HUES64 (cell line): Measurements from ENCODE around the gene CASS4.

ENCODE experiments used
- H3K27ac ChIP-seq: 2 replicates; pipeline ENCODE4 v1.7.0; 2013; ENCODE audit warnings: low read depth, low read length, inconsistent platforms
- H3K27me3 ChIP-seq: 2 replicates; pipeline ENCODE4 v1.6.1; 2013; ENCODE audit warnings: mild to moderate bottlenecking, low read length; ENCODE audit not compliant: insufficient read depth
- H3K36me3 ChIP-seq: 2 replicates; pipeline ENCODE4 v1.6.1; 2013; ENCODE audit warnings: mild to moderate bottlenecking, low read length; ENCODE audit not compliant: insufficient read depth
- H3K4me1 ChIP-seq: 2 replicates; pipeline ENCODE4 v1.6.1; 2013; ENCODE audit warnings: mild to moderate bottlenecking, low read length, moderate library complexity; ENCODE audit not compliant: insufficient read depth
- H3K4me3 ChIP-seq: 2 replicates; pipeline ENCODE4 v1.5.1; 2013; ENCODE audit warnings: mild to moderate bottlenecking, low read length, moderate library complexity
- H3K9ac ChIP-seq: 2 replicates; pipeline ENCODE4 v1.6.1; 2013; ENCODE audit warnings: mild to moderate bottlenecking, low read depth, low read length
- H3K9me3 ChIP-seq: 2 replicates; pipeline ENCODE4 v1.6.1; 2013; ENCODE audit warnings: low read depth, low read length; ENCODE audit not compliant: insufficient read depth
- WGBS: fragments of 150-250, 120-280 bp; methylation state at CpG from one replicate; pipeline ENCODE4 v1.1.7; 2013; ENCODE audit warnings: missing lambda C conversion rate; 5-methylcytosine and 5-hydroxymethylcytosine counted together

CASS4 gene

DNA sequence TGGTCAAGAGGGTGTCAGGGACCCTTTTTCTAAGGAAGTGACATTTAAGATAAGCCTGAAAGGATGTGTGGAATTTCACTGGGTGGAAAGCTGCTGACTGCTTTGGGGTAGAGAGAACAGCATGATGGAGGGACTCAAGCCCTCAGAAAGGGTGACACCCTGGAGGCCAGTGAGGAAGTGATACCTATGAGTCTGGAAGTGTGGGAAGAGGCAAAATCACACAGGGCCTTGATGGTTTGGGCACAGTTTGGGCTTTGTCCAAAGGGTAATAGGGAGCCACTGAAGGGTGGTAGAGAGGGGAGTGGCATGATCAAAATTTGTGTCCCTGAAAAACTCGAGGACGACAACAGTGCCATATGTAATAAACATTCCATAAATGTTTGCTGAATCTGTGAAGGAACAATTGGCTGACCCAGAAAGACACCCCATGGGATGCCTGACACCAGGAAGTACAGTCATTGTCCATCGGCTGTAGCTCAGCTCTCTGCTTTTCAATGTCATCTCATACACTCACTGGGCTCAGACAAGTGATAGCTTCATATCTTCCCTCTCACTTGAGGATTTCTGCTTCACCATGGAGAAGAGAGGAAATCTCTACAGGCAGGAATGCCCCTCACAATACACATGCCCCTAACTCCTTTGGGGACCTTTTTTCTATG lies 21.3 kb downstream of the CASS4 start:
- H3K27ac ChIP-seq = no peak overlapping the region
- H3K4me3 ChIP-seq = no peak overlapping the region
- no peak overlapping the region for H3K9ac ChIP-seq
- no peaks in the 10 kb centered on the region; the same call in 1 of the 2 replicates for H3K4me1 ChIP-seq
- 77% methylated on average over 3 of the region's 3 CpGs for WGBS
- H3K36me3 ChIP-seq = no peaks in the 10 kb centered on the region
- H3K9me3 ChIP-seq = no peaks in the 10 kb centered on the region
- 0 out of 2 replicates have a peak, but pooled peaks cover 3% of the 10 kb centered on the region for H3K27me3 ChIP-seq

DNA sequence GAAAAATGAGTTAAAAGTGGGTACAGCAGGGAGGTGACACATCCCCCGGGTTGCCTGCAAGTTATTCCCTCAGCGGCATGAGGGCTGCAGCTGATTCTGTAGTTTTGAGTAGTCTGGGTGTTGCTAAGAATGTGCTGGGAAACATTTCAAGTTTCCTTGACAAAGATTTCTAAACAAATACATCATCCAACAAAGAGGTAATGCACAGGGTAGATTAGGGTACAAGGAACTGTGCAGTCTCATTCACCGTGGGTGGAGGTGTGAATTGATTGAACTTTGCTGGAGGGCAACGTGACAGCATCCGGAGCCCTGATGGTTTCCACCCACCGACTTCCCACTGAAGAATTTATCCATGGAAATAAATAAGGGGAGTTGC lies 21.8 kb downstream of the CASS4 start:
- Histone ChIP-seq H3K27me3 (0 out of 2 replicates have a peak, but pooled peaks cover 3% of the 10 kb centered on the region), H3K9me3 (no peaks in the 10 kb centered on the region), H3K4me1 (no peaks in the 10 kb centered on the region; the same call in 1 of the 2 replicates), H3K36me3 (no peaks in the 10 kb centered on the region), H3K9ac (no peak overlapping the region), H3K4me3 (no peak overlapping the region), H3K27ac (no peak overlapping the region)
- 95% methylated on average over 6 of the region's 6 CpGs for WGBS

DNA sequence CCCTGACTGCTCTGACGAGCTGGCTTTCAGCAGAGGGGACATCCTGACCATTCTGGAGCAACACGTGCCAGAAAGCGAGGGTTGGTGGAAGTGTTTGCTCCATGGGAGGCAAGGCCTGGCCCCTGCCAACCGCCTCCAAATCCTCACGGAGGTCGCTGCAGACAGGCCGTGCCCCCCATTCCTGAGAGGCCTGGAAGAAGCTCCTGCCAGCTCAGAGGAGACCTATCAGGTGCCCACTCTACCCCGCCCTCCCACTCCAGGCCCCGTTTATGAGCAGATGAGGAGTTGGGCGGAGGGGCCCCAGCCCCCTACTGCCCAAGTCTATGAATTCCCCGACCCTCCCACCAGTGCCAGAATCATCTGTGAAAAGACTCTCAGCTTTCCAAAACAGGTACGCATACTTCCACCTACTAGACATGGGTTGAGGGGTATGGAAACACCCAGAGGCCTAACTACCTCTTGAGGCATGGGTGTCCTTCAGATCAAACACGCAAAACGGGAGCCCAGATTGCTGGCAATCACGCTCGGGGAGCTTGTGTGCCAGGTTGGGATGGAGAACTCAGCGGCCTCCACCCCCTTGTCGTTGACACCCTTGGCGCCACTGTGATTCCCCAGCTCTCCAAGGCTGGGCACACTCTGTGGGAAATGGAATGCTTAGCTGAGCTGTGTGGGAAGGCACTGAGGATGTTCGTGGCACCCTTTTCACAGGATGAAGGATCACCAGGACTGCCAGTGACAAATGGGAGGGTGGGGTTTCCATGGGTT lies 25.3 kb downstream of the CASS4 start:
- H3K4me1 ChIP-seq = no peaks in the 10 kb centered on the region
- H3K27me3 ChIP-seq = 0 out of 2 replicates have a peak, but pooled peaks cover 3% of the 10 kb centered on the region
- no peaks in the 10 kb centered on the region for H3K36me3 ChIP-seq
- WGBS = 91% methylated on average over 20 of the region's 20 CpGs
- H3K9me3 ChIP-seq = no peaks in the 10 kb centered on the region
- H3K4me3 ChIP-seq = no peak overlapping the region
- no peak overlapping the region for H3K27ac ChIP-seq
- H3K9ac ChIP-seq = no peak overlapping the region

DNA sequence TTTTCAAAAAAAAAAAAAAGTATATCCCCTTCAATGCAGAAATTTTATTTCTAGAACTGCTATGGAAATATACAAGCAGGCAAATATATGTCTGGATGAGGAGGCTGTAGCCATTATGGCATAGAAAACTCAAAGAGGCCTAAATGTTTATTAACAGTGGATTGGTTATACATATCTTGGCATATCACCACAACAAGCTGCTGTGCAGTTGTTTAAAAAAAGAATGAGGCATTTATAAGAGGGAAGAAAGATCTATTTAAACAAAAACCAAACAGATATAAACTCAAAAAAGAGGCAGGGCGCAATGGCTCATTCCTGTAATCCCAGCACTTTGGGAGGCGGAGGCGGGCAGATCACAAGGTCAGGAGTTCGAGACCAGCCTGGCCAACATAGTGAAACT lies 26.2 kb downstream of the CASS4 start:
- Histone ChIP-seq H3K4me3 (no peak overlapping the region), H3K27me3 (no peaks in the 10 kb centered on the region), H3K9me3 (no peaks in the 10 kb centered on the region), H3K9ac (no peak overlapping the region), H3K4me1 (no peaks in the 10 kb centered on the region), H3K27ac (no peak overlapping the region), H3K36me3 (no peaks in the 10 kb centered on the region)
- WGBS = 98% methylated on average over 4 of the region's 4 CpGs

DNA sequence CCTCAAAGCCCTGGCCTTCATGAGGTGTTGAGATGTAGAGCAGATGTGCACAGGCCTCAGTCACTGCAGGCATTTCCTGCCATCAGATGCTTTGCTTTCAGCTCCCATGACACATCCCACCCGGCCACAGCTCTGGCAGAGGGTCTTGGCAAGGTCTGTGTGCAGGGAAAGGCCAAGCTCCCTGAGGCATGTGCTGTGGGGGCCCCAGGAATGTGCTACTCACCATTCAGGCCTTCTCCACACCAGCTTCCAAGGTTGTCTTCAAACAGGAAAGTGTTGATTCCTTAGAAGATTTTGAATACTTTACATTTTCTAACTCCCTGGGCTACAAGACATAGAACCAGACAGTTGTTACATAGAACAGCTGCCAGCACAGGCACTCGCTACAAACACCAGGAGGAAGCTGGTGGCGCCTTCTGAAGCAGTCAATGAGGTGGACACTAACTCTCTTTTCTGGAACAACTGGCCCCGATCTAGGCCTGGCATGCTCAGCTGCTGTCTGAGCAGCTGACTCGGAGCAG lies 27.8 kb downstream of the CASS4 start:
- Histone ChIP-seq H3K9ac (no peak overlapping the region), H3K36me3 (no peaks in the 10 kb centered on the region), H3K9me3 (no peaks in the 10 kb centered on the region), H3K27ac (no peak overlapping the region), H3K4me1 (no peaks in the 10 kb centered on the region), H3K27me3 (no peaks in the 10 kb centered on the region), H3K4me3 (no peak overlapping the region)
- WGBS = 84% methylated on average over 5 of the region's 5 CpGs

DNA sequence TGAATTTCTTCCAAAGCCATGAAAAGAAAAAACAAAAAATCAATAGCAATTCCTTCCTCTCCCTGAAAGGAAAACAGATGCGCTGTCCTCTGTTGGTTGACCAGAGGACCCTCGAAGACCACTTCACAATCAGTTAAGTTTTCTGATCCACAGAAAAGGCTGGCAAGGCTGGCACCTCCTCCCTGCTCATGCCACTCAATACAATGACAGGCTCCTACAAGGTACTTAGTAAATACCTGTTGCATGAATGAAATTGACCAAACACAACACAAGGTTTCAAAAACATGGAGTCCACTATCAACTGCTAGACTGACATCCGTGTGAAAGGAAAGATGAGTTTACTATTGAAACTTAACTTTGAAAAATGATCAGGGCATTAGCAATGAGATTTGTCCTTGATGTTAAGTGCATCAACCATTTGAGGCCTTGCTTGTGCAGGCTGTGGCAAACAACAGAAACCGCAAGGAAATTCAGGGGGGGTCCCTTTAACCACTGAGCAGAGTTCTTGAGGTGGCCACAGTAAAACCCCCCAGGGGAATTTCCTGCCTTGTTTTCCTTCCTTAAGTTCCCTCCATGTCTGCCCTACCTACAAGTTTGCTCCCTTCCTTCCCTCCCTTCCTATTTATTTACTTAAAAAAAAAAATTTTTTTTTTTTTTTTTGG lies 28.4 kb downstream of the CASS4 start:
- Histone ChIP-seq H3K9me3 (no peaks in the 10 kb centered on the region), H3K27ac (no peak overlapping the region), H3K4me1 (no peaks in the 10 kb centered on the region), H3K9ac (no peak overlapping the region), H3K4me3 (no peak overlapping the region), H3K36me3 (no peaks in the 10 kb centered on the region), H3K27me3 (no peaks in the 10 kb centered on the region)
- WGBS = 95% methylated on average over 4 of the region's 4 CpGs

DNA sequence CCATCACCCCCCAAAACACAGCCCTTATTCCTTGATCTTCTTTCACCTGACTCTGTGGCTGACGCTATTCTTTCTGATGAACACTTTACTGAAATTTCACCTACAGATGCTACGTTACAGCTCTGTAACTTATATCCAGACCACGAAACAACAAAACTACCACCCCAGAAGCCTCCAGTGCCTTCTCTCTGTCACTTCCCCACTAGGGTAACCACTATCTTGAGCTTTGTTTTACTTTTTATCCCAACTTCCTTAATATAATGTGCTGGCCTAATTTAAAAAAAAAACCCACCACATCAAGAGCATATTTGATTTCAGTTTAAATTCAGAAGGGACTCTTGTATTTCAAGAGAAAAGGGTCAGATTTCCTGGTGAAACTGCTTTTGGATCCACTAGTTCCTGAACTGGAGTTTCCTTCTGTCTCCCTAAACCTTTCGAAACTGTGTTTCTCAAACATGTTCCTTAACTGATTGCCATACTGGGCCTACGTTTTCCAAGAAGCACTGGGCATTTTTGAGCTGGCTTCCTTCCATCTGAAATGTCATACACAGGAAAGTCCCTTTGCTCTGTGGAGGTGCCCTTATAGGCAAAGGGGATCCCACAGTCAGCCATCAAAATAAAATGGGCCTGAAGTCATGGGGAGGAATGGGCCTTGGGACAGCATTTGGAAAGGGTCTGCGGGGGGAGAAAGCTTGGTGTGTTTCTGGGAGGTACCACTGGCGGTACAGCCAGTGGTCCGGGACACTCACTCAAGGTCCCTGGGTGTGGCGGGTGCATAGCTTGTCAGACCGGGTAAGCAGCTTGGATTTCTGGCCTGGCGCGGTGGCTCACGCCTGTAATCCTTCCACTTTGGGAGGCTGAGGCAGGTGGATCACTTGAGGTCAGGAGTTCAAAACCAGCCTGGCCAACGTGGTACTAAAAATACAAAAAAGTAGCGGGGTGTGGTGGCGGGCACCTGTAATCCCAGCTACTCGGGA lies 30.6 kb downstream of the CASS4 start:
- H3K27me3 ChIP-seq = no peaks in the 10 kb centered on the region
- no peak overlapping the region for H3K4me3 ChIP-seq
- 94% methylated on average over 17 of the region's 17 CpGs for WGBS
- H3K36me3 ChIP-seq = no peaks in the 10 kb centered on the region
- H3K9ac ChIP-seq = no peak overlapping the region
- H3K4me1 ChIP-seq = 0 out of 2 replicates have a peak, but pooled peaks cover 3% of the 10 kb centered on the region
- H3K9me3 ChIP-seq = no peaks in the 10 kb centered on the region
- H3K27ac ChIP-seq = no peak overlapping the region

DNA sequence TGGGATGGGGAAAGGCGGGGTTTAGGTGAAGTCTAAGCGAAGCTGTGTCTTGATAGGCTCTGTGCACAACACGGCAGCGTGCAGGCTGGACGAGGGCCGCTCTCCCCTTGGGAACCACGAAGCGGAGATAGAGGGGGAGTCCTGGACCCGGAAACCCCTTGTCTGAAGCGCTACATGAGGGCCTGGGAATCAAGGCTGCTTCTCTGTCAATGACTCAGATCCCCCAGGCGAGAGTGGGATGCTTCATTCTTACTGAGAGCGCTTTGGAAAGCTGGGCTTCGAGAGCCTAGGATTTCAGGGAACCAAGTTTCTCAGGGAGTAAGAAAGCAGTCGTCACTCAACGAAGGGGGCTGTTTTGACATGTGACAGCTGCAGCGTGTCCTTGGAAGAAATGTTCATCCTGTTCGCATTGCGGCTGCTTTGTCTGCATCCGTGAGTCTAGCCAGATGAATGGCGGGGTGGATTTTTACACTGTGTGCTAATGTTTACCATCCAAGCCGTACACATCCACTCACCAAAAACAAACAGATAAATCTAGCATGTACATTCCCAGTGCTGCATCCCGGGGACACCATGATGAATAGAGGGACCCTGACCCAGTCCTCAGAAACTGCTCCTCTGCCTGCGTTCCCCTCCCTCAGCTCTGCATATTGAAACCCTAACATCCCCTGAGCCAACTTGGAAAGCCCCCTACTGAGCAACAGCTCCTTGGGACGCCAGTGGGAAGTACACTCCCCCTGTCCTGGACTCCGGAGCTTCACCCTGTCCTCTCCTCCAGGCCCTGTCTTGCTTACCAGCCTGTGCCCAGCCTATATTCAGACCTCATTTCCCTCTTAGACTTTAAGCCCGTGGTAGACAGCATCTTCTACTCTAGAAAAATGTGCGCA lies 31.8 kb downstream of the CASS4 start:
- no peaks in the 10 kb centered on the region for H3K9me3 ChIP-seq
- no peaks in the 10 kb centered on the region for H3K36me3 ChIP-seq
- no peak overlapping the region for H3K4me3 ChIP-seq
- 0 out of 2 replicates have a peak, but pooled peaks cover 3% of the 10 kb centered on the region for H3K4me1 ChIP-seq
- H3K27ac ChIP-seq = no peak overlapping the region
- no peak overlapping the region for H3K9ac ChIP-seq
- 83% methylated on average over 27 of the region's 27 CpGs for WGBS
- no peaks in the 10 kb centered on the region for H3K27me3 ChIP-seq

DNA sequence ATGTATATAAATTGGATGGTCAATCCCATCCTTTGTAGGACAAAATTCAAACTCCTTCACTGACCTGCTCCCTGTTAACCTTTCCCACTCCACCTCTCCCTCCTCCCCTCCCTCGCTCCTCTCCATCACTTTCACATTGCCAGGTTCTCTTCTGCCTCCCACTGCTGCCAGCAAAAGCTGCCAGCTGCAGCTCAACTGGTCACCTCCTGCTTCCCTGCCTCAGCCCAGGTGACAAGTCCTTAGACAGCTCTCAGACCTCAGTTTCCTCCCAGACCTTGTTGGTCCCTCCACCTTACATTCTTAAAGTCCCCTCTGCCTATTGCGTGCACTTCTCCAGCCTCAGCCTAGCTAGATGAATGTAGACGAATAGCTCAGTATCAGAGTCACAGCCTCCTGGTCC lies 33.1 kb downstream of the CASS4 start:
- H3K9me3 ChIP-seq = no peaks in the 10 kb centered on the region
- H3K4me1 ChIP-seq = 0 out of 2 replicates have a peak, but pooled peaks cover 3% of the 10 kb centered on the region
- WGBS = 93% methylated on average over 3 of the region's 3 CpGs
- H3K36me3 ChIP-seq = no peaks in the 10 kb centered on the region
- no peak overlapping the region for H3K4me3 ChIP-seq
- H3K9ac ChIP-seq = no peak overlapping the region
- H3K27ac ChIP-seq = no peak overlapping the region
- H3K27me3 ChIP-seq = no peaks in the 10 kb centered on the region

DNA sequence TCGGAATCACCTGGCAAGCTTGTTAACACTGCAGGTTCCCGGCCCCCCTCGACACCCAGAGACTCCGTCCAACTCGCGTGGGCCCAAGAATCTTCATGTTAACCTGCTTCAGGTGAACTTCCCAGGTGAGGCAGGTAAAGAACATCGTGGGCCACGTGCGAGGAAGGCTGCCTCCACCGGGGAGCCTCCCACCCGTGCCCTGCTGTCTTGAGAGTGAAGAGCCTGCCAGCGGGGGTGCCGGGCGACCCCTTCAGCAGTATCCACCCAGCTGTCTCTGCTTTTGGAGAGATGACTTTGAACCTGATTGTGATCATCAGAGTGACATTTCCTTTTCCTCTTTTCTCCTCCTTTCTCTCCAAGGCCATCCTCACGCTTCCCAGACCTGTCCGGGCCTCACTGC lies 33.5 kb downstream of the CASS4 start:
- no peak overlapping the region for H3K4me3 ChIP-seq
- no peaks in the 10 kb centered on the region for H3K36me3 ChIP-seq
- 90% methylated on average over 16 of the region's 16 CpGs for WGBS
- H3K27me3 ChIP-seq = no peaks in the 10 kb centered on the region
- no peaks in the 10 kb centered on the region for H3K9me3 ChIP-seq
- H3K27ac ChIP-seq = no peak overlapping the region
- no peak overlapping the region for H3K9ac ChIP-seq
- H3K4me1 ChIP-seq = 0 out of 2 replicates have a peak, but pooled peaks cover 3% of the 10 kb centered on the region
